HuH-7.5 (cell line): Measurements from ENCODE around the gene P4HTM.
A peak's percentile ranks its signal among the peaks of the same experiment; 100 is the strongest.

ENCODE experiments used
- DNase-seq: peaks from one replicate; pipeline ENCODE4 v3.0.0; 2011; ENCODE audit warnings: low spot score

P4HTM gene

DNA sequence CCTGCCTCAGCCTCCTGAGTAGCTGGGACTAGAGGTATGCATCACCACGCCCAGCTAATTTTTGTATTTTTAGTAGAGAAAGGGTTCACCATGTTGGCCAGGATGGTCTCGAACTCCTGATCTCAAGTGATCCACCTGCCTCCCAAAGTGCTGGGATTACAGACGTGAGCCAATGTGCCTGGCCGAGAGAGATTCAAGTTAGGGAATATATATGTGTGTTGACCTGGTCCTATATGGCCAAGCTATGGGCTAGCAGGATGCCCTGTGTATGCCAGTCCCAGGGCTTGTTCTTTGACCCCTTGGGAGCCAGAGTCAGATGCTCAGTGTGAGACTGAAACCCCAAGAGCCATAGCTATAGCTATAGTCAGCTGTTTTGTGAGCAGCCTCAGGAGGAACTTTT is 33.7 kb downstream of the P4HTM start:
- DNase-seq, result no peak

DNA sequence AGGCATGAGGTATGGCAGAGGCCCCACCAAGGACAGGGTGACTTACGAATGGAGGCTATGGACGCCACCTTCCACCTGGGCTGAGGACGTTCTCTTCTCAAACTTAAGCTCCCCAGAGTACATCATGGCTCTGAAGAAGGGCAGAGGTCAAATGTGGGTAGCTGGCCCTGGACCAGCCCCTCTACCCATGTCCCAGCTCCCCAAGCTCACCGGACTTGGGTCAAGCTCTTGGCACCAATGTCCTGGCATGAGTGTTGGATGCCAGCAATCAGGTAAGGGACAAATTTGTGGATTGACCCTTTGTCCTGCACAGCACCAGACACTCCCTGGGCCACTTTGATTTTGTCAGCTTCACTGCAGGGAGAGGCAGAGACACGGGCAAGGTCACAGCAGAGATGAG is 34.4 kb downstream of the P4HTM start:
- no peak for DNase-seq

DNA sequence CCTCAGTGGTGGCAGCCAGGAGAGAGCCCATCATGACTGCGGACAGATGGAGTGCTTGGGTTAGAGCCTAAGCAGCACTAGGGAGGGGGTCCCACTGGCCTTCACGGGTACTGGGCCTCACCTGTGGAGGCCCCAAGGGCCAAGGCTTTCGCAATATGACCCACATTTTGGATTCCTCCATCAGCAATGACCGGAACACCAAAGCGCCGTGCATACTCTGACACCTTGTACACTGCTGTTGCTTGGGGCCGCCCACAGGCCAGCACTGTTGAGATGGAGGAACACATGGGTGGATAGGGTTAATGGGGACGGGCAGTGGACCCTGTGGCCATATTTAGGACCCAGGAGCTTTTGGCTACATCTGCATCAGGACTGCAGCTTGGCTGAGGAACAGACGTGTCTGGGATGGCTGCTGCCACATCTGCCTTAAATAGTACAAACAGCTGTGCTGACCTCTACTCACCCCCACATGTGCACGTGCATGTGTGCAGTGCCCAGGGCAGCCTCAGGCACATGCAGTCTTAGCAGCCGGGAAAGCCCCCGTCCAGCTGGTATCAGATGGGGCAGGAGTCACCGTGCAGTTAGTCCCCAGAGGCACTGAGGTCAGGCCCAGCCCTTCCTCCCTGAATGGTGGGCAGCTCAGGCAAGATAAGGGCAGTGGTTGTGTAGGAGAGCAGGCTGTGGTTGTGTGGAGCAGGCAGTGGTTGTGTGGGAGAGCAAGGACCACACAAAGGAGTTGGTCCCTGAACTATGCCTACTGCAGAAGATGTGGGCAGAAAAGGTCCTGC is 35.2 kb downstream of the P4HTM start:
- DNase-seq, result no peak

GRCh38 chr3:49025793-49026520 is 35.9 kb downstream of the P4HTM start:
- DNase-seq, result no peak

GRCh38 chr3:49026536-49026935 is 36.5 kb downstream of the P4HTM start:
- DNase-seq, result no peak

- no peak for DNase-seq
Observed at GRCh38 chr3:49027634-49028033, 37.6 kb downstream of the P4HTM start.

DNA sequence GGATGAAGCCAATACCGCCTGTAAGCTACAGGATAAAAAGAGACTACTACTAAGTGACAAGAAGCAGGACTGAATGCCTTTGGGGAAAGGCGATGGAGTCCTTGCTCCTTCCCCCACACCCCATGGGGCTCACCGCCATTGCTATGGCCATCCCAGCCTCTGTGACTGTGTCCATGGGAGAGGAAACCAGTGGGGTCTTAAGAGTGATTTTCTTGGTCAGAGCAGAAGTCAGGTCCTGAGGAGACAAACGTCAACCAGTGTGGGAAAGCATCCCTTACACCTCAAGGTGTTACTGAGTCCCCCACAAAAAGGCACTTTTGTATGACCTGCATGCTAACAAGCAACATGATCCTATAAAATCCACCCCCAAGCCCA is 38.2 kb downstream of the P4HTM start:
- no peak for DNase-seq

- peak; percentile 76 for DNase-seq
Observed at GRCh38 chr3:49028673-49029562, 38.9 kb downstream of the P4HTM start, which contains the start of gene IMPDH2. Gene IMPDH2, minus strand, starts transcription at chr3:49029398. Its CDS starts 48 bp downstream, at chr3:49029350.

- DNase-seq, result no peak
Observed at GRCh38 chr3:49029563-49029884, 39.5 kb downstream of the P4HTM start.

GRCh38 chr3:49030321-49030720 is 40.3 kb downstream of the P4HTM start:
- DNase-seq, result no peak

DNA sequence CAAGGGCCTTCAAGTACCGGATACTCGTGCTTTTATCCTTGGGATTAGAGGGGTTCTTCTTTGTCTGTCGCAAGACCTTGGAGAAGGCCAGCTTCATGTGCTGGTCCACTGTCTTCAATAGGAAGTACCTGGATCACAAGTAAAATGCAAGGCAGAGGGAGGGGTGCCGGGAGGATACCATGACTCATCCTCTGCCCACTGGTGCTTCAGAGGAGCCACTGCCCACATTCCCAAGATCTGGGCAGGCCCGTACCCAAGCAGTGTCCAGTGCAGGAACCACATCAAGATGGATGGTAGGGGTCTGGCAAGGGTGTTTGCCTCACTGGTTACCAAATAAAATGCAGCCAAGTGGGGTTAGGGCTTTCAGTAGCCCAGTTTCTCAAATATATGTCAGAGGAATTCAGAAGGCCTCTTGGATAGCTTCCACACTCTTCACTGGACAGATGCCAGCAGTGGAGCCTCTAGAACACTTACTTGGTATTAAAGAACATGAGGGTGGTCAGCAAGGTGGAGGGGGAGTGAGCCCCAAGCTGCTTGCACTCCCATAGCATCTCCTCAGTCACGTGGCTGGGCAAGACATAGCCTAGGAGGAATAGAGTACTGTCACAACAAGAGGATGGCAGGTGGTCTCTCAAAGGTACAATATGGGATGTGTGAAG is 42.7 kb downstream of the P4HTM start:
- no peak for DNase-seq

DNA sequence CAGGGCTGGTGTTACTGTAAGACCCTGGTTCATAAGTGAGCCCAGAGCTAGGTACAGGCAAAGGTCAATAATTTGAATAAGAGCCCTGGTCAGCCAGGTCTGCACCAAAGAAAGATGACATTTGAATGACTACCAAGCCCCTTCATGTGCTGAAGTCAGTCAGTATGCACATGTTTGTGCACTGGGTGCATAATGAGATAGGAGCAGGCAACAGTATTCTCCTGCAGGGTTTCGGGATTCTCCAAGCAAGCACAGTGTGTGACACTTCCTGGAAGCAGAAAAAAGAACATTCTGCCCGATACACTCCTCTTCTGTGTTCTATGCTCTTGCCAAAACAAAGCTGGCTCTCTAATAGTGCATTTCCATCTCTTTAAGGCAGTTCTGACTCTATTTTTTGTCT is 44.6 kb downstream of the P4HTM start:
- DNase-seq, result no peak

DNA sequence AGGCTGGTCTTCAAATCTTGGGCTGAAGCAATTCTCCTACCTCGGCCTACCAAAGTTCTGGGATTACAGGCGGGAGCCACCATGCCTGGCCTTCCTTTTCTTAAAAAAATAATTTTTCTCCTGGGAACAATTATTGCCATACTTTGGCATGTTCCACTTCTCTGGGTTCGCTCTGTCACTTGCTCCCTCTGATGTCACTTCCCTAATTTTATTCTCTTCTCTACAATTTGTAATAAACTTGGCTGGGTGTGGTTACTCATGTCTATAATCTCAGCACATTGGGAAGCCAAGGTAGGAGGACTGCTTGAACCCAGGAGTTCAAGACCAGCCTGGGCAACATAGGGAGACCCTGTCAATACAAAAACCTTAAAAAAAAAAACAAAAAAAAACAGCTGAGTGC is 45.2 kb downstream of the P4HTM start:
- DNase-seq, result no peak

GRCh38 chr3:49053543-49053942 is 63.5 kb downstream of the P4HTM start:
- DNase-seq, result no peak

DNA sequence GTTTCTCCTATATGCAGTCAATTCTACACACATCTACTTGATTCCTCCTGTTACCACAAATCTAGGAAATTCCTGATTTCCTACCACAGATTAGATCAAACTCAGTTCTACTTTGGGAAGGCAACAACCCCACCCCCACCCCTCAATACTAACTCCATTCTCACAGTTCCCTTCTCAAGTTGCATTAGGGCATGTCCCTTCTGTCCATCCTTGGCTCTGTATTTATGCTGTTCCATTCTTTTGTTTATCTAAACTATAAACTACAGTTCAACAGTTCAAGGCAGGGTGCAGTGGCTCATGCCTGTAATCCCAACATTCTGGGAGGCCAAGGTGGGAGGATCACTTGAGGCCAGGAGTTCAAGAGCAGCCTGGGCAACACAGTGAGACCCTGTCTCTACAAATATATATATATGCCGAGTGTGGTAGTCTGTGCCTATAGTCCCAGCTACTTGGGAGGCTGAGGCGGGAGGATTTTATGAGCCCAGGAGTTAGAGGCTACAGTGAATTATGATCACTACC is 64.4 kb downstream of the P4HTM start:
- DNase-seq, result no peak
